KOPT-K1 (cell line): ENCODE results near the gene BCL2.

Experiments used
- H3K27ac ChIP-seq: fragments of 200-600 bp; sonication (generic); 2 replicates; pipeline ENCODE4 v1.5.1; 2016; ENCODE audit warnings: antibody characterized with exemption, mild to moderate bottlenecking, low read depth, low read length; ENCODE audit not compliant: poor library complexity, severe bottlenecking
- H3K36me3 ChIP-seq: fragments of 200-600 bp; sonication (generic); 2 replicates; pipeline ENCODE4 v1.5.1; 2017; ENCODE audit warnings: antibody characterized with exemption, mild to moderate bottlenecking, low read length, moderate library complexity; ENCODE audit not compliant: insufficient read depth
- H3K9me3 ChIP-seq: fragments of 200-600 bp; sonication (generic); 2 replicates; pipeline ENCODE4 v1.5.1; 2017; ENCODE audit warnings: antibody characterized with exemption, low read length, mild to moderate bottlenecking; ENCODE audit not compliant: insufficient read depth, poor library complexity, severe bottlenecking

BCL2 gene

GRCh38 chr18:63344263-63344662 is 24.7 kb upstream of the BCL2 start:
- Histone ChIP-seq H3K36me3 (peaks cover 83% of the 10 kb centered on the region), H3K27ac (no peak overlapping the region), H3K9me3 (no peaks in the 10 kb centered on the region)

- H3K9me3 ChIP-seq = no peaks in the 10 kb centered on the region
- H3K27ac ChIP-seq = no peak overlapping the region
- peaks cover 89% of the 10 kb centered on the region for H3K36me3 ChIP-seq
Measured at GRCh38 chr18:63342206-63342605, 22.6 kb upstream of the BCL2 start.

GRCh38 chr18:63339920-63340484 is 20.4 kb upstream of the BCL2 start:
- Histone ChIP-seq H3K9me3 (no peaks in the 10 kb centered on the region), H3K27ac (no peak overlapping the region), H3K36me3 (peaks cover 80% of the 10 kb centered on the region)

- H3K36me3 ChIP-seq = peaks cover 80% of the 10 kb centered on the region
- H3K9me3 ChIP-seq = no peaks in the 10 kb centered on the region
- H3K27ac ChIP-seq = no peak overlapping the region
Measured at GRCh38 chr18:63336366-63337099, 17.0 kb upstream of the BCL2 start.

GRCh38 chr18:63331105-63331504 is 11.5 kb upstream of the BCL2 start:
- peaks cover 50% of the 10 kb centered on the region for H3K36me3 ChIP-seq
- H3K9me3 ChIP-seq = no peaks in the 10 kb centered on the region
- no peak overlapping the region for H3K27ac ChIP-seq

GRCh38 chr18:63329431-63330145 is 10.0 kb upstream of the BCL2 start:
- no peak overlapping the region for H3K27ac ChIP-seq
- H3K9me3 ChIP-seq = no peaks in the 10 kb centered on the region
- H3K36me3 ChIP-seq = peaks cover 40% of the 10 kb centered on the region

GRCh38 chr18:63326011-63326410 is 6.4 kb upstream of the BCL2 start:
- Histone ChIP-seq H3K9me3 (no peaks in the 10 kb centered on the region), H3K36me3 (peaks cover 9% of the 10 kb centered on the region), H3K27ac (no peak overlapping the region)

- H3K9me3 ChIP-seq = no peaks in the 10 kb centered on the region
- peaks cover 1% of the 10 kb centered on the region for H3K36me3 ChIP-seq
- H3K27ac ChIP-seq = no peak overlapping the region
Measured at GRCh38 chr18:63325086-63325686, 5.6 kb upstream of the BCL2 start.

- no peaks in the 10 kb centered on the region for H3K9me3 ChIP-seq
- no peak overlapping the region for H3K27ac ChIP-seq
Measured at GRCh38 chr18:63322908-63323634, 3.5 kb upstream of the BCL2 start.

GRCh38 chr18:63322206-63322605 is 2.6 kb upstream of the BCL2 start:
- Histone ChIP-seq H3K36me3 (no peaks in the 10 kb centered on the region), H3K27ac (no peak overlapping the region), H3K9me3 (no peaks in the 10 kb centered on the region)

More at GRCh38 chr18:63322908-63323634, 3.5 kb upstream of the BCL2 start:
- no peaks in the 10 kb centered on the region for H3K36me3 ChIP-seq

- Histone ChIP-seq H3K27ac (peak overlapping the region; percentile 91), H3K36me3 (no peaks in the 10 kb centered on the region), H3K9me3 (no peaks in the 10 kb centered on the region)
Measured at GRCh38 chr18:63321291-63321690, 1.7 kb upstream of the BCL2 start.

- Histone ChIP-seq H3K9me3 (no peaks in the 10 kb centered on the region), H3K27ac (peak overlapping the region; percentile 91), H3K36me3 (no peaks in the 10 kb centered on the region)
Measured at GRCh38 chr18:63320975-63321265, 1.4 kb upstream of the BCL2 start.

GRCh38 chr18:63320123-63320974 is 780 bp upstream of the BCL2 start:
- H3K9me3 ChIP-seq = no peaks in the 10 kb centered on the region
- H3K27ac ChIP-seq = peak overlapping the region; percentile 91
- H3K36me3 ChIP-seq = 0 out of 2 replicates have a peak, but pooled peaks cover 2% of the 10 kb centered on the region

GRCh38 chr18:63318889-63319382 is 633 bp downstream of the BCL2 start:
- H3K27ac ChIP-seq = peak overlapping the region; percentile 82
- H3K36me3 ChIP-seq = peaks cover 14% of the 10 kb centered on the region; the same call in 1 of the 2 replicates
- no peaks in the 10 kb centered on the region for H3K9me3 ChIP-seq
